HG03159 (cell line): ENCODE measurements around the gene PTPRM.

ENCODE experiments used
- ATAC-seq: cut with Tn5 transposase; IDR thresholded peaks from one replicate; pipeline ENCODE4 v1.9.1; 2021; ENCODE audit warnings: mild to moderate bottlenecking, moderate library complexity; ENCODE audit not compliant: unreplicated experiment

The PTPRM gene

GRCh38 chr18:7844017-7844416 is 276.9 kb downstream of the PTPRM start:
- ATAC-seq: no peak

- ATAC-seq: no peak
Measured at GRCh38 chr18:7844418-7844817, 277.3 kb downstream of the PTPRM start.

GRCh38 chr18:7846335-7846734 is 279.2 kb downstream of the PTPRM start:
- ATAC-seq: no peak

- no peak for ATAC-seq
Measured at GRCh38 chr18:7847357-7848053, 280.4 kb downstream of the PTPRM start.

- ATAC-seq: no peak
Measured at GRCh38 chr18:7848054-7848412, 280.9 kb downstream of the PTPRM start.

GRCh38 chr18:7850446-7850845 is 283.3 kb downstream of the PTPRM start:
- no peak for ATAC-seq

- no peak for ATAC-seq
Measured at GRCh38 chr18:7855028-7855427, 287.9 kb downstream of the PTPRM start.

GRCh38 chr18:7855671-7856070 is 288.6 kb downstream of the PTPRM start:
- no peak for ATAC-seq

- ATAC-seq: no peak
Measured at GRCh38 chr18:7856116-7856515, 289.0 kb downstream of the PTPRM start.

GRCh38 chr18:7856733-7857132 is 289.6 kb downstream of the PTPRM start:
- no peak for ATAC-seq

GRCh38 chr18:7857562-7857961 is 290.4 kb downstream of the PTPRM start:
- no peak for ATAC-seq

GRCh38 chr18:7859122-7859521 is 292.0 kb downstream of the PTPRM start:
- ATAC-seq: no peak

- no peak for ATAC-seq
Measured at GRCh38 chr18:7870266-7870665, 303.1 kb downstream of the PTPRM start.

- no peak for ATAC-seq
Measured at GRCh38 chr18:7870855-7871254, 303.7 kb downstream of the PTPRM start.

- no peak for ATAC-seq
Measured at GRCh38 chr18:7871560-7872456, 304.7 kb downstream of the PTPRM start.

GRCh38 chr18:7872569-7872968 is 305.5 kb downstream of the PTPRM start:
- ATAC-seq: no peak

GRCh38 chr18:7873316-7873715 is 306.2 kb downstream of the PTPRM start:
- ATAC-seq: no peak

- no peak for ATAC-seq
Measured at GRCh38 chr18:7876354-7877104, 309.4 kb downstream of the PTPRM start.

GRCh38 chr18:7877609-7878008 is 310.5 kb downstream of the PTPRM start:
- no peak for ATAC-seq

GRCh38 chr18:7878265-7879211 is 311.4 kb downstream of the PTPRM start:
- no peak for ATAC-seq
